RWPE2 (cell line): ENCODE data around the gene BAD.

Experiments used
- ATAC-seq: fragments of 200-7000 bp; cut with Tn5 transposase; 3 replicates; pipeline ENCODE4 v1.9.1; 2021; ENCODE audit warnings: low read depth
- DNase-seq: peaks from one replicate; pipeline ENCODE4 v3.0.0-alpha.2; 2020; ENCODE audit warnings: low spot score
- H3K27ac ChIP-seq: fragments of 450-650 bp; 2 replicates; pipeline ENCODE4 v1.5.1; 2017; ENCODE audit warnings: mild to moderate bottlenecking; ENCODE audit not compliant: poor library complexity, severe bottlenecking
- H3K27me3 ChIP-seq: fragments of 250-450 bp; sonication (Bioruptor Pico); 2 replicates; pipeline ENCODE4 v1.5.1; 2021; ENCODE audit warnings: mild to moderate bottlenecking, moderate library complexity; ENCODE audit not compliant: insufficient read depth, poor library complexity, severe bottlenecking
- H3K36me3 ChIP-seq: fragments of 250-450 bp; sonication (Bioruptor Pico); 2 replicates; pipeline ENCODE4 v1.5.1; 2020; ENCODE audit warnings: low read depth, mild to moderate bottlenecking, moderate library complexity
- H3K4me1 ChIP-seq: fragments of 250-450 bp; sonication (Bioruptor Pico); 2 replicates; pipeline ENCODE4 v1.5.1; 2021; ENCODE audit warnings: mild to moderate bottlenecking, moderate library complexity; ENCODE audit not compliant: insufficient read depth, poor library complexity, severe bottlenecking
- H3K4me3 ChIP-seq: fragments of 250-450 bp; sonication (Bioruptor Pico); 2 replicates; pipeline ENCODE4 v1.5.1; 2021; ENCODE audit warnings: mild to moderate bottlenecking, moderate library complexity; ENCODE audit not compliant: severe bottlenecking
- H3K9me3 ChIP-seq: fragments of 250-450 bp; sonication (Bioruptor Pico); 2 replicates; pipeline ENCODE4 v1.5.1; 2021; ENCODE audit warnings: mild to moderate bottlenecking, moderate library complexity; ENCODE audit not compliant: severe bottlenecking
- CTCF ChIP-seq: fragments of 450-650 bp; IDR thresholded peaks from one replicate; pipeline ENCODE4 v1.5.1; 2017; ENCODE audit warnings: mild to moderate bottlenecking, moderate library complexity; ENCODE audit not compliant: poor library complexity, severe bottlenecking

Gene BAD

DNA sequence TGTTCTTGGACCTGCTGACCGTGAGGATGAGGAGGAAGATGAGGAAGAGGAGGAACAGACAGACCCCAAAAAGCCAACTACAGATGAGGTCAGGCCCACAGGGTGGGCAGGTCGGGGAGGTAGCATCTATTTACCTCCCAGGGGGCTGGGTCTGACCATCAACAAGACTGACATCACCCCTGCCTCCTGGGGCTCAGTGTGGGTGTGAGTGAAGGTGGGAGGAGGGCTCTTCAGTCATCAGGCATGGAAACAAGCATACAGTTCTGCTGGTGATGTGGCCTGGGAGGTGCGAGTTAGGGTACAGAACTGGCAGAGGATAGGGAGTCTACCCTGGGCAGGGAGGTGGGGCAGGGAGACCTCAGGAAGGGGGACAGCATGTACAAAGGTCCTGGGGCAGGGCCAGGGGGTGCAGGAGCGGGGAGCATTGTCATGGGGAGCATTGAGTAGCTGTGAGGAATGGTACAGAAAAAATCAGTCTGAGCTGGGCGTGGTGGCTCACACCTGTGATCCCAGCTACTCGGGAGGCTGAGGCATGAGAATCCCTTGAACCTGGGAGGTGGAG, 24.2 kb downstream of the BAD start:
- H3K4me3 ChIP-seq = no peak overlapping the region
- no peak overlapping the region for H3K27ac ChIP-seq
- no peaks in the 10 kb centered on the region for H3K27me3 ChIP-seq
- ATAC-seq (no peak), DNase-seq (no peak)
- TF ChIP-seq CTCF = no peak
- H3K36me3 ChIP-seq = peaks cover 80% of the 10 kb centered on the region
- H3K9me3 ChIP-seq = no peaks in the 10 kb centered on the region
- peaks cover 8% of the 10 kb centered on the region for H3K4me1 ChIP-seq

DNA sequence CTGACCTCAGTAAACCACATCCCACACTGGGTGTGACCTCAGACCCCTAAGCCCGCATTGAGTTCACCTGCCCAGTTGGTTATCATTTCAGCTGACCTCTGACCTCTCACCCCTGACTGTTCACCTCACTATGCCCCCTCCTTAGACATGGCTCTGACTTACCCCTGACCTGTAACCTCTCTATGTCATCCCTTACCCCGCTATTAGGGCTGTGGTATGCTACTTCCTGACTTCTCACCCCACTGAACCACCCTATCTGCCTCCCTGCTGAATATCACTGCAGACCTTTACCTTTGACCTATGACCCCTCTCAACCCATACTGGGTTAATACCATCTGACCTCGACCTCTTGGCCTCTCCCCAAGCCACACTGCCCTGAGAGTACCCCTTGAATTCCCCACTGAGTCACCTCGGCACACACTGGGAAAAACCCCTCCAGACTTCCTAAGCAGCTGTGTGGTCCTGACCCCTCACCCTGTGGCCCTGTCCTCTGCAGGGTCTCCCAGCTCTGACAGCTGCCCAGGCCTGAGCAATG, 24.9 kb downstream of the BAD start:
- DNase-seq (no peak), ATAC-seq (no peak)
- no peak for TF ChIP-seq CTCF
- Histone ChIP-seq H3K4me1 (peaks cover 8% of the 10 kb centered on the region), H3K27ac (no peak overlapping the region), H3K36me3 (peaks cover 86% of the 10 kb centered on the region), H3K9me3 (no peaks in the 10 kb centered on the region), H3K27me3 (no peaks in the 10 kb centered on the region), H3K4me3 (no peak overlapping the region)

GRCh38 chr11:64258946-64259532, 25.4 kb downstream of the BAD start:
- H3K27ac ChIP-seq = no peak overlapping the region
- H3K4me1 ChIP-seq = peaks cover 8% of the 10 kb centered on the region
- no peak for TF ChIP-seq CTCF
- H3K4me3 ChIP-seq = no peak overlapping the region
- H3K9me3 ChIP-seq = no peaks in the 10 kb centered on the region
- H3K36me3 ChIP-seq = peaks cover 86% of the 10 kb centered on the region
- H3K27me3 ChIP-seq = no peaks in the 10 kb centered on the region
- DNase-seq (no peak), ATAC-seq (no peak)

GRCh38 chr11:64258356-64258755, 26.1 kb downstream of the BAD start:
- H3K27ac ChIP-seq = no peak overlapping the region
- no peaks in the 10 kb centered on the region for H3K27me3 ChIP-seq
- DNase-seq = no peak
- peaks cover 79% of the 10 kb centered on the region for H3K36me3 ChIP-seq
- no peak overlapping the region for H3K4me3 ChIP-seq
- peaks cover 8% of the 10 kb centered on the region for H3K4me1 ChIP-seq
- ATAC-seq = no peak
- no peaks in the 10 kb centered on the region for H3K9me3 ChIP-seq
- no peak for TF ChIP-seq CTCF

GRCh38 chr11:64256300-64256699, 28.2 kb downstream of the BAD start:
- H3K36me3 ChIP-seq = peaks cover 69% of the 10 kb centered on the region
- no peak for ATAC-seq
- H3K9me3 ChIP-seq = no peaks in the 10 kb centered on the region
- H3K4me3 ChIP-seq = no peak overlapping the region
- no peaks in the 10 kb centered on the region for H3K27me3 ChIP-seq
- H3K4me1 ChIP-seq = peaks cover 8% of the 10 kb centered on the region
- no peak overlapping the region for H3K27ac ChIP-seq
- no peak for DNase-seq
- TF ChIP-seq CTCF = no peak
